B cell (primary cell): ENCODE results near the gene ARHGAP42. TPM values are rescaled to one million over a fixed set of nuclear protein-coding genes. Genes with fewer than 3 reads are reported as not detected.

Source experiments
- ATAC-seq: fragments of 200-7000 bp; cut with Tn5 transposase; one replicate; pipeline ENCODE4 v1.10.0; 2021; ENCODE audit warnings: low read depth, mild to moderate bottlenecking, moderate number of reproducible peaks, moderate library complexity
- CTCF ChIA-PET: fragments of 350-600 bp; sonication (Branson Sonifier 250); formaldehyde crosslinking; loops from one replicate; lab custom pipeline; 2021; ENCODE audit warnings: antibody characterized with exemption, inconsistent platforms; lab: Charles Lee
- POLR2A ChIA-PET: fragments of 350-600 bp; sonication (Branson Sonifier 250); formaldehyde crosslinking; loops from one replicate; lab custom pipeline; 2021; ENCODE audit warnings: antibody characterized with exemption; lab: Charles Lee
- DNase-seq: peaks from one replicate; pipeline ENCODE4 v3.0.0; 2013
- H2AFZ ChIP-seq: 2 replicates; pipeline ENCODE4 v1.6.1; 2012; ENCODE audit warnings: mild to moderate bottlenecking, low read depth, low read length; ENCODE audit not compliant: insufficient read depth, poor library complexity, severe bottlenecking
- H3K27ac ChIP-seq, 2 donors: 1 replicate in 1 of 2; 2 replicates in 1 of 2; pipeline ENCODE4 v1.5.1; 2012 to 2013; ENCODE audit warnings: low read length in 2 of 2, mild to moderate bottlenecking in 2 of 2, moderate library complexity in 1 of 2
- H3K27me3 ChIP-seq, 4 experiments: fragments of 200-600 bp in 1 of 4; sonication (generic) in 1 of 4; replicated peaks in 1 of 4; 1 replicate in 2 of 4; 2 replicates in 2 of 4; pipeline versions ENCODE4 v1.6.1 to v1.7.0; 2013 to 2016; ENCODE audit warnings: low read length in 3 of 4, mild to moderate bottlenecking in 2 of 4, mixed read lengths in 1 of 4, moderate library complexity in 1 of 4; ENCODE audit not compliant: insufficient read depth in 4 of 4, control insufficient read depth in 3 of 4; ENCODE audit errors: control extremely low read depth in 1 of 4
- H3K36me3 ChIP-seq, 2 experiments: replicated peaks in 1 of 2; 1 replicate in 1 of 2; 2 replicates in 1 of 2; pipeline versions ENCODE4 v1.6.1 to v1.7.1; 2013; ENCODE audit warnings: low read length in 1 of 2; ENCODE audit not compliant: insufficient read depth in 2 of 2, control insufficient read depth in 1 of 2; ENCODE audit errors: control extremely low read depth in 1 of 2, extremely low read depth in 1 of 2
- H3K4me1 ChIP-seq, 2 donors: fragments of 200-600 bp in 1 of 2; sonication (generic) in 1 of 2; 1 replicate in 1 of 2; 2 replicates in 1 of 2; pipeline versions ENCODE4 v1.5.1 to v1.6.1; 2013 to 2017; ENCODE audit warnings: low read length in 2 of 2; ENCODE audit not compliant: control insufficient read depth in 2 of 2, insufficient read depth in 2 of 2
- H3K4me2 ChIP-seq: replicated peaks from 2 replicates; pipeline ENCODE3; 2012; ENCODE audit warnings: mild to moderate bottlenecking, low read depth, low read length; ENCODE audit not compliant: poor library complexity, severe bottlenecking
- H3K4me3 ChIP-seq, 5 experiments: fragments of 200-600 bp in 1 of 5; sonication (generic) in 1 of 5; 1 replicate in 3 of 5; 2 replicates in 2 of 5; pipeline versions ENCODE4 v1.5.1 to v1.7.0; 2011 to 2016; ENCODE audit warnings: low read length in 4 of 5, mild to moderate bottlenecking in 4 of 5, low read depth in 2 of 5, control low read depth in 1 of 5, moderate library complexity in 1 of 5; ENCODE audit not compliant: insufficient read depth in 1 of 5; ENCODE audit errors: control extremely low read depth in 1 of 5, extremely low read depth in 1 of 5
- H3K79me2 ChIP-seq: fragments of 200-600 bp; sonication (generic); one replicate; pipeline ENCODE4 v1.6.0; 2016; ENCODE audit warnings: low read length; ENCODE audit not compliant: control insufficient read depth, insufficient read depth
- H3K9ac ChIP-seq: fragments of 200-600 bp; sonication (generic); 2 replicates; pipeline ENCODE4 v1.6.1; 2017; ENCODE audit warnings: mild to moderate bottlenecking, low read length, moderate library complexity
- H3K9me3 ChIP-seq, 3 donors: one replicate each; pipeline versions ENCODE4 v1.6.1 to v1.7.1; 2013; ENCODE audit warnings: low read length in 2 of 3; ENCODE audit not compliant: control insufficient read depth in 2 of 3, insufficient read depth in 1 of 3; ENCODE audit errors: control extremely low read depth in 1 of 3
- H4K20me1 ChIP-seq: 2 replicates; pipeline ENCODE4 v1.6.0; 2012; ENCODE audit warnings: mild to moderate bottlenecking, low read length; ENCODE audit not compliant: insufficient read depth, control insufficient read depth, poor library complexity, severe bottlenecking
- H3K27ac Mint-ChIP-seq: one replicate; pipeline ENCODE4 v1.8.0; 2021; ENCODE audit warnings: mixed read lengths
- H3K27me3 Mint-ChIP-seq: one replicate; pipeline ENCODE4 v1.8.0; 2021; ENCODE audit warnings: mixed read lengths
- H3K4me1 Mint-ChIP-seq: one replicate; pipeline ENCODE4 v1.8.0; 2021; ENCODE audit warnings: mixed read lengths
- H3K4me3 Mint-ChIP-seq: one replicate; pipeline ENCODE4 v1.8.0; 2021; ENCODE audit warnings: mixed read lengths
- H3K9me3 Mint-ChIP-seq: one replicate; pipeline ENCODE4 v1.8.0; 2022; ENCODE audit warnings: mixed read lengths; ENCODE audit not compliant: insufficient read depth
- CTCF ChIP-seq: fragments of 200-600 bp; IDR thresholded peaks from one replicate; pipeline ENCODE4 v1.8.0; 2022; ENCODE audit warnings: antibody characterized with exemption, mild to moderate bottlenecking
- EZH2 ChIP-seq: IDR thresholded peaks from 2 replicates; pipeline ENCODE4 v1.6.1; 2012; ENCODE audit warnings: borderline replicate concordance, low read depth, mild to moderate bottlenecking, moderate library complexity, low read length; ENCODE audit not compliant: insufficient read depth, poor library complexity, severe bottlenecking
- WGBS: methylation state at CpG from one replicate; pipeline ENCODE4 v1.1.5; 2013; ENCODE audit warnings: missing lambda C conversion rate; ENCODE audit not compliant: insufficient coverage; 5-methylcytosine and 5-hydroxymethylcytosine counted together
- intact Hi-C: fragments of 100-400 bp; cut with micrococcal nuclease; formaldehyde crosslinking; loops from one replicate; pipeline ENCODE4 v1.10.0; 2022
- polyA plus RNA-seq: library from polyadenylated mRNA; depleted of rRNA; stranded (reverse); fragments of >200 nt; gene quantifications from 2 replicates; pipeline ENCODE4 v1.2.3, GENCODE V29; 2012
- total RNA-seq, 2 donors: library from RNA; stranded (reverse); fragments of 120-200 nt in 1 of 2; gene quantifications; 1 replicate in 1 of 2; 2 replicates in 1 of 2; pipeline versions ENCODE4 v1.2.3 to v1.2.4, GENCODE V29; 2013 to 2022

Gene ARHGAP42
- total and polyA plus RNA-seq, 2 donors (not counting 1 experiment from before 2014, with no cell fraction given), result 3.8 to 4.9 TPM

- Histone ChIP-seq H2AFZ (no peak overlapping the region), H3K9me3 (no peaks in the 10 kb centered on the region), H3K27ac (no peak overlapping the region), H3K4me2 (no peak overlapping the region), H3K36me3 (no peaks in the 10 kb centered on the region), H3K4me1 (peaks cover 7 to 13% of the 10 kb centered on the region in 2 donors), H4K20me1 (no peaks in the 10 kb centered on the region), H3K9ac (no peak overlapping the region), H3K79me2 (peaks cover 27% of the 10 kb centered on the region), H3K27me3 (no peaks in the 10 kb centered on the region), H3K4me3 (no peak overlapping the region)
- POLR2A ChIA-PET, result no interaction called here
- no peaks in the 10 kb centered on the region for H3K27me3 Mint-ChIP-seq
- peaks cover 18% of the 10 kb centered on the region for H3K4me1 Mint-ChIP-seq
- no peak for TF ChIP-seq CTCF
- no peak for TF ChIP-seq EZH2
- 94% methylated on average over 2 of the region's 2 CpGs for WGBS
- no peaks in the 10 kb centered on the region for H3K9me3 Mint-ChIP-seq
- H3K4me3 Mint-ChIP-seq, result no peak overlapping the region
- intact Hi-C loops, result no loop called here
- CTCF ChIA-PET, result no interaction called here
- DNase-seq (no peak), ATAC-seq (no peak)
- no peak overlapping the region for H3K27ac Mint-ChIP-seq
These were observed 16.1 kb downstream of the ARHGAP42 start for GRCh38 chr11:100703139-100703538.

GRCh38 chr11:100703801-100704575 is 16.9 kb downstream of the ARHGAP42 start:
- Histone ChIP-seq H3K9ac (no peak overlapping the region), H2AFZ (no peak overlapping the region), H3K27ac (no peak overlapping the region), H3K4me1 (peaks cover 7 to 13% of the 10 kb centered on the region in 2 donors), H3K27me3 (no peaks in the 10 kb centered on the region), H4K20me1 (no peaks in the 10 kb centered on the region), H3K36me3 (no peaks in the 10 kb centered on the region), H3K4me3 (no peak overlapping the region), H3K79me2 (peaks cover 18% of the 10 kb centered on the region), H3K9me3 (no peaks in the 10 kb centered on the region), H3K4me2 (no peak overlapping the region)
- CTCF ChIA-PET, result no interaction called here
- TF ChIP-seq EZH2, result no peak
- TF ChIP-seq CTCF, result no peak
- WGBS, result 98% methylated on average over 5 of the region's 5 CpGs
- DNase-seq (no peak), ATAC-seq (no peak)
- Mint-ChIP-seq H3K4me1 (peaks cover 18% of the 10 kb centered on the region), H3K9me3 (no peaks in the 10 kb centered on the region), H3K27me3 (no peaks in the 10 kb centered on the region), H3K4me3 (no peak overlapping the region), H3K27ac (no peak overlapping the region)
- intact Hi-C loops, result no loop called here
- POLR2A ChIA-PET, result no interaction called here
